Hepatocyte (in vitro differentiated cells): Measurements from ENCODE around the gene PROK1. TPM values are rescaled to one million over a fixed set of nuclear protein-coding genes. Genes with fewer than 3 reads are reported as not detected.

Experiments used
- DNase-seq: peaks from one replicate; pipeline ENCODE4 v3.0.0-alpha.2; 2016; ENCODE audit warnings: low spot score
- H2AFZ ChIP-seq: fragments of 200-600 bp; sonication (generic); 2 replicates; pipeline ENCODE4 v1.6.0; 2016; ENCODE audit warnings: antibody characterized with exemption, mild to moderate bottlenecking
- H3K27ac ChIP-seq: fragments of 200-600 bp; sonication (generic); 2 replicates; pipeline ENCODE4 v1.5.1; 2016; ENCODE audit warnings: mild to moderate bottlenecking
- H3K27me3 ChIP-seq: fragments of 200-600 bp; sonication (generic); 2 replicates; pipeline ENCODE4 v1.6.1; 2016
- H3K36me3 ChIP-seq: fragments of 200-600 bp; sonication (generic); replicated peaks from 2 replicates; pipeline ENCODE4 v1.5.1; 2016; ENCODE audit warnings: low read depth; ENCODE audit not compliant: insufficient read depth
- H3K4me1 ChIP-seq: fragments of 200-600 bp; sonication (generic); 2 replicates; pipeline ENCODE4 v1.5.1; 2016; ENCODE audit warnings: mild to moderate bottlenecking, moderate library complexity; ENCODE audit not compliant: insufficient read depth
- H3K4me2 ChIP-seq: fragments of 200-600 bp; sonication (generic); 2 replicates; pipeline ENCODE4 v1.6.0; 2016
- H3K4me3 ChIP-seq: fragments of 200-600 bp; sonication (generic); 2 replicates; pipeline ENCODE4 v1.5.1; 2016; ENCODE audit warnings: mild to moderate bottlenecking
- H3K79me2 ChIP-seq: fragments of 200-600 bp; sonication (generic); 2 replicates; pipeline ENCODE4 v1.6.0; 2017; ENCODE audit warnings: mild to moderate bottlenecking
- H3K9me2 ChIP-seq: fragments of 200-600 bp; sonication (generic); replicated peaks from 2 replicates; pipeline ENCODE4 v1.6.0; 2017; ENCODE audit warnings: mild to moderate bottlenecking; ENCODE audit not compliant: insufficient read depth
- H3K9me3 ChIP-seq: fragments of 200-600 bp; sonication (generic); 2 replicates; pipeline ENCODE4 v1.5.1; 2016; ENCODE audit warnings: low read depth, mild to moderate bottlenecking
- H4K20me1 ChIP-seq: fragments of 200-600 bp; sonication (generic); 2 replicates; pipeline ENCODE4 v1.6.0; 2016; ENCODE audit warnings: mild to moderate bottlenecking; ENCODE audit not compliant: insufficient read depth, poor library complexity, severe bottlenecking
- CTCF ChIP-seq: fragments of 200-600 bp; sonication (generic); IDR thresholded peaks from 2 replicates; pipeline ENCODE4 v1.5.1; 2016; ENCODE audit warnings: antibody characterized with exemption, mild to moderate bottlenecking; ENCODE audit not compliant: poor library complexity
- EZH2 ChIP-seq: fragments of 200-600 bp; sonication (generic); IDR thresholded peaks from 2 replicates; pipeline ENCODE4 v1.6.1; 2016; ENCODE audit warnings: antibody characterized with exemption, mild to moderate bottlenecking, borderline replicate concordance
- EZH2phosphoT487 ChIP-seq: fragments of 200-600 bp; sonication (generic); IDR thresholded peaks from one replicate; pipeline ENCODE4 v1.6.1; 2018; ENCODE audit warnings: antibody characterized with exemption, mild to moderate bottlenecking, low read depth, moderate library complexity; ENCODE audit not compliant: unreplicated experiment, severe bottlenecking
- WGBS: methylation state at CpG from one replicate; pipeline ENCODE4 v1.1.6; 2016; ENCODE audit warnings: low lambda C conversion rate; ENCODE audit errors: missing lambda C conversion rate; 5-methylcytosine and 5-hydroxymethylcytosine counted together
- polyA plus RNA-seq: library from polyadenylated mRNA; unstranded; fragments of >200 nt; fragmentation: Nextera tagmentation; extraction: Ambion mirVana; gene quantifications from 2 replicates; pipeline ENCODE4 v1.2.1, GENCODE V29; 2016
- total RNA-seq: library from RNA; depleted of rRNA; stranded (reverse); fragments of >200 nt; gene quantifications from 2 replicates; pipeline ENCODE4 v1.2.3, GENCODE V29; 2014

Gene PROK1
- total and polyA plus RNA-seq, 2 experiments from 2014 or later: 8.8 to 9.4 TPM

GRCh38 chr1:110493059-110493699 lies 42.2 kb downstream of the PROK1 start:
- H3K36me3 ChIP-seq: no peaks in the 10 kb centered on the region
- no peaks in the 10 kb centered on the region for H3K9me3 ChIP-seq
- no peak overlapping the region for H2AFZ ChIP-seq
- no peaks in the 10 kb centered on the region for H3K9me2 ChIP-seq
- no peaks in the 10 kb centered on the region for H3K27me3 ChIP-seq
- no peak for DNase-seq
- no peaks in the 10 kb centered on the region for H3K79me2 ChIP-seq
- no peak overlapping the region for H3K27ac ChIP-seq
- no peak for TF ChIP-seq CTCF
- no peak for TF ChIP-seq EZH2phosphoT487
- no peak for TF ChIP-seq EZH2
- peaks cover 5% of the 10 kb centered on the region for H3K4me1 ChIP-seq
- H3K4me3 ChIP-seq: no peak overlapping the region
- no peak overlapping the region for H3K4me2 ChIP-seq
- 88% methylated on average over 5 of the region's 5 CpGs for WGBS
- H4K20me1 ChIP-seq: no peaks in the 10 kb centered on the region

GRCh38 chr1:110494036-110494435 lies 43.1 kb downstream of the PROK1 start:
- no peak overlapping the region for H3K4me2 ChIP-seq
- TF ChIP-seq EZH2phosphoT487 (no peak), EZH2 (no peak), CTCF (no peak)
- no peaks in the 10 kb centered on the region for H4K20me1 ChIP-seq
- no peak overlapping the region for H3K27ac ChIP-seq
- H3K79me2 ChIP-seq: no peaks in the 10 kb centered on the region
- no peaks in the 10 kb centered on the region for H3K36me3 ChIP-seq
- 80% methylated on average over 5 of the region's 5 CpGs for WGBS
- no peak overlapping the region for H3K4me3 ChIP-seq
- no peaks in the 10 kb centered on the region for H3K9me3 ChIP-seq
- H3K9me2 ChIP-seq: no peaks in the 10 kb centered on the region
- DNase-seq: no peak
- H2AFZ ChIP-seq: no peak overlapping the region
- peaks cover 5% of the 10 kb centered on the region for H3K4me1 ChIP-seq
- H3K27me3 ChIP-seq: no peaks in the 10 kb centered on the region

GRCh38 chr1:110494522-110495406 lies 43.8 kb downstream of the PROK1 start:
- Histone ChIP-seq H3K27ac (no peak overlapping the region), H3K27me3 (no peaks in the 10 kb centered on the region), H3K4me2 (no peak overlapping the region), H3K79me2 (no peaks in the 10 kb centered on the region), H4K20me1 (no peaks in the 10 kb centered on the region), H3K36me3 (no peaks in the 10 kb centered on the region), H3K9me3 (no peaks in the 10 kb centered on the region), H3K9me2 (no peaks in the 10 kb centered on the region), H2AFZ (no peak overlapping the region), H3K4me3 (no peak overlapping the region), H3K4me1 (peaks cover 5% of the 10 kb centered on the region)
- TF ChIP-seq EZH2phosphoT487: no peak
- DNase-seq: no peak
- 71% methylated on average over 21 of the region's 21 CpGs for WGBS

- H3K27me3 ChIP-seq: no peaks in the 10 kb centered on the region
- peaks cover 5% of the 10 kb centered on the region for H3K4me1 ChIP-seq
- H3K27ac ChIP-seq: no peak overlapping the region
- H4K20me1 ChIP-seq: no peaks in the 10 kb centered on the region
- H2AFZ ChIP-seq: no peak overlapping the region
- no peak overlapping the region for H3K4me2 ChIP-seq
- no peaks in the 10 kb centered on the region for H3K36me3 ChIP-seq
- WGBS: 23% methylated on average over 8 of the region's 8 CpGs
- no peaks in the 10 kb centered on the region for H3K9me2 ChIP-seq
- H3K9me3 ChIP-seq: no peaks in the 10 kb centered on the region
- H3K79me2 ChIP-seq: no peaks in the 10 kb centered on the region
- peak; percentile 91 for DNase-seq
- no peak for TF ChIP-seq EZH2
- TF ChIP-seq CTCF: peak; percentile 91
- no peak overlapping the region for H3K4me3 ChIP-seq
These were observed 45.1 kb downstream of the PROK1 start for GRCh38 chr1:110495926-110496600.
